Neural cell (in vitro differentiated cells): Measurements from ENCODE around the gene PEMT. TPM values are rescaled to one million over a fixed set of nuclear protein-coding genes. Genes with fewer than 3 reads are reported as not detected.

Experiments used
- H2AFZ ChIP-seq: fragments of 200-600, 300-800 bp; sonication (generic), shearing (Covaris generic); 2 replicates; pipeline ENCODE4 v1.6.0; 2014; ENCODE audit warnings: low read depth, mild to moderate bottlenecking, antibody characterized with exemption, low read length, moderate library complexity
- H3F3A ChIP-seq: fragments of 200-600 bp; shearing (Covaris generic); 2 replicates; pipeline ENCODE4 v1.6.1; 2016; ENCODE audit warnings: mild to moderate bottlenecking, moderate library complexity, mixed read lengths, antibody characterized with exemption, low read length; ENCODE audit not compliant: insufficient read depth, poor library complexity, severe bottlenecking
- H3K27ac ChIP-seq: fragments of 200-600, 300-800 bp; sonication (generic), shearing (Covaris generic); 2 replicates; pipeline ENCODE4 v1.5.1; 2014; ENCODE audit warnings: mild to moderate bottlenecking, low read length, moderate library complexity
- H3K27me3 ChIP-seq: fragments of 300-800, 200-600 bp; sonication (generic), shearing (Covaris generic); 2 replicates; pipeline ENCODE4 v1.6.0; 2014; ENCODE audit warnings: mild to moderate bottlenecking, low read depth, low read length, moderate library complexity; ENCODE audit not compliant: insufficient read depth
- H3K36me3 ChIP-seq: fragments of 300-800, 200-600 bp; sonication (generic), shearing (Covaris generic); 2 replicates; pipeline ENCODE4 v1.5.1; 2014; ENCODE audit warnings: mild to moderate bottlenecking, antibody characterized with exemption, low read length, moderate library complexity; ENCODE audit not compliant: insufficient read depth
- H3K4me2 ChIP-seq: fragments of 300-800, 200-600 bp; sonication (generic), shearing (Covaris generic); 2 replicates; pipeline ENCODE4 v1.6.0; 2014; ENCODE audit warnings: mild to moderate bottlenecking, low read length
- H3K4me3 ChIP-seq: fragments of 300-800, 200-600 bp; sonication (generic), shearing (Covaris generic); 2 replicates; pipeline ENCODE4 v1.5.1; 2014; ENCODE audit warnings: mild to moderate bottlenecking, low read length, moderate library complexity
- H3K79me2 ChIP-seq: fragments of 200-600 bp; shearing (Covaris generic); replicated peaks from 2 replicates; pipeline ENCODE4 v1.6.0; 2014; ENCODE audit warnings: mild to moderate bottlenecking, low read length, moderate library complexity; ENCODE audit not compliant: insufficient read depth
- H3K9ac ChIP-seq: fragments of 300-800, 200-600 bp; sonication (generic), shearing (Covaris generic); 2 replicates; pipeline ENCODE4 v1.6.1; 2016; ENCODE audit warnings: mild to moderate bottlenecking, low read length, mixed read lengths
- H3K9me2 ChIP-seq: fragments of 200-600 bp; shearing (Covaris generic); 2 replicates; pipeline ENCODE4 v1.6.1; 2016; ENCODE audit warnings: mild to moderate bottlenecking, low read length, mixed read lengths; ENCODE audit not compliant: insufficient read depth
- H3K9me3 ChIP-seq: fragments of 200-600, 300-800 bp; sonication (generic), shearing (Covaris generic); 2 replicates; pipeline ENCODE4 v1.6.1; 2016; ENCODE audit warnings: mild to moderate bottlenecking, mixed run types, low read length, moderate library complexity, mixed read lengths
- H4K20me1 ChIP-seq: fragments of 200-600 bp; shearing (Covaris generic); 2 replicates; pipeline ENCODE4 v1.6.1; 2016; ENCODE audit warnings: mild to moderate bottlenecking, mixed run types; ENCODE audit not compliant: insufficient read depth
- CTCF ChIP-seq: fragments of 450-650 bp; IDR thresholded peaks from 2 replicates; pipeline ENCODE4 v1.5.1; 2014; ENCODE audit warnings: antibody characterized with exemption, mild to moderate bottlenecking, moderate library complexity; ENCODE audit not compliant: poor library complexity, severe bottlenecking
- EP300 ChIP-seq: fragments of 450-650 bp; conservative IDR thresholded peaks from 2 replicates; pipeline ENCODE4 v1.6.1; 2014; ENCODE audit warnings: antibody characterized with exemption, mild to moderate bottlenecking, moderate library complexity; ENCODE audit not compliant: poor library complexity, severe bottlenecking
- EZH2 ChIP-seq: fragments of 200-600, 300-800 bp; shearing (Covaris generic), sonication (generic); IDR thresholded peaks from 2 replicates; pipeline ENCODE4 v1.6.1; 2014; ENCODE audit warnings: antibody characterized with exemption, low read length, borderline replicate concordance, mild to moderate bottlenecking; ENCODE audit not compliant: insufficient read depth, poor library complexity, severe bottlenecking
- MXI1 ChIP-seq: fragments of 450-650 bp; conservative IDR thresholded peaks from 2 replicates; pipeline ENCODE4 v1.6.1; 2014; ENCODE audit warnings: antibody characterized with exemption, mild to moderate bottlenecking; ENCODE audit not compliant: poor library complexity, severe bottlenecking
- POLR2AphosphoS5 ChIP-seq: IDR thresholded peaks from 2 replicates; pipeline ENCODE4 v1.6.1; 2012
- RAD21 ChIP-seq: fragments of 450-650 bp; conservative IDR thresholded peaks from 2 replicates; pipeline ENCODE4 v1.6.1; 2014; ENCODE audit warnings: antibody characterized with exemption, mild to moderate bottlenecking, moderate library complexity
- REST ChIP-seq: IDR thresholded peaks from 2 replicates; pipeline ENCODE4 v1.6.1; 2012; ENCODE audit warnings: borderline replicate concordance
- SMC3 ChIP-seq: fragments of 450-650 bp; conservative IDR thresholded peaks from 2 replicates; pipeline ENCODE4 v1.6.1; 2014; ENCODE audit warnings: antibody characterized with exemption, mild to moderate bottlenecking, moderate library complexity; ENCODE audit not compliant: poor library complexity
- TAF1 ChIP-seq: IDR thresholded peaks from 2 replicates; pipeline ENCODE4 v1.6.1; 2012; ENCODE audit warnings: low read depth
- polyA plus RNA-seq: library from polyadenylated mRNA; depleted of rRNA; stranded (reverse); fragments of >200 nt; gene quantifications from 2 replicates; pipeline ENCODE4 v1.2.3, GENCODE V29; 2014

Gene PEMT
- polyA plus RNA-seq, 1 donor from 2014 or later, result 71.7 TPM

- Histone ChIP-seq H4K20me1 (no peaks in the 10 kb centered on the region), H3K27ac (no peak overlapping the region), H3F3A (no peaks in the 10 kb centered on the region), H3K9me3 (no peaks in the 10 kb centered on the region), H3K36me3 (no peaks in the 10 kb centered on the region), H2AFZ (no peak overlapping the region), H3K9ac (no peak overlapping the region), H3K9me2 (no peaks in the 10 kb centered on the region), H3K27me3 (no peaks in the 10 kb centered on the region), H3K79me2 (no peaks in the 10 kb centered on the region), H3K4me2 (no peak overlapping the region), H3K4me3 (no peak overlapping the region)
- no peak for TF ChIP-seq EZH2
- TF ChIP-seq CTCF, result no peak
- no peak for TF ChIP-seq SMC3
- TF ChIP-seq MXI1, result no peak
- no peak for TF ChIP-seq EP300
- TF ChIP-seq TAF1, result no peak
- TF ChIP-seq REST, result no peak
- TF ChIP-seq POLR2AphosphoS5, result no peak
- no peak for TF ChIP-seq RAD21
Observed at GRCh38 chr17:17514993-17515933, 76.2 kb downstream of the PEMT start.

- H3K36me3 ChIP-seq, result no peaks in the 10 kb centered on the region
- H3K27me3 ChIP-seq, result no peaks in the 10 kb centered on the region
- H3K27ac ChIP-seq, result no peak overlapping the region
- no peaks in the 10 kb centered on the region for H3K79me2 ChIP-seq
- no peak overlapping the region for H3K4me3 ChIP-seq
- H2AFZ ChIP-seq, result no peak overlapping the region
- no peaks in the 10 kb centered on the region for H3K9me2 ChIP-seq
- H3K9ac ChIP-seq, result no peak overlapping the region
- H4K20me1 ChIP-seq, result no peaks in the 10 kb centered on the region
- no peaks in the 10 kb centered on the region for H3K9me3 ChIP-seq
- TF ChIP-seq MXI1 (no peak), EP300 (no peak)
- no peak overlapping the region for H3K4me2 ChIP-seq
- no peaks in the 10 kb centered on the region for H3F3A ChIP-seq
Observed at GRCh38 chr17:17514361-17514992, 77.0 kb downstream of the PEMT start.
